Measurements from ENCODE around the gene DCAF5. TPM values are rescaled to one million over a fixed set of nuclear protein-coding genes. Genes with fewer than 3 reads are reported as not detected.
A peak's percentile ranks its signal among the peaks of the same experiment; 100 is the strongest.

Gene DCAF5
- total and polyA plus RNA-seq, 2 of the 8 experiments (the other 6 are each of a cell fraction or from before 2014, with no cell fraction given), result 24.3 to 31.0 TPM

- no peak for TF ChIP-seq CHD7 (IDR thresholded peaks at IDR 0.05; ENCODE audit: insufficient replicate concordance, low read length)
- TF ChIP-seq ZNF274 (IDR thresholded peaks at IDR 0.05; ENCODE audit: borderline replicate concordance, extremely low read depth, low read length), result no peak
- TF ChIP-seq SRF (IDR thresholded peaks at IDR 0.05; ENCODE audit: low read depth, low read length), result no peak
- no peak for TF ChIP-seq CHD1 (IDR thresholded peaks at IDR 0.05; ENCODE audit: low read depth, low read length)
- no peak for TF ChIP-seq BCL11A (IDR thresholded peaks at IDR 0.05; ENCODE audit: low read depth in 2 of 2, low read length in 2 of 2)
- no peak for TF ChIP-seq POU5F1 (IDR thresholded peaks at IDR 0.05; ENCODE audit: low read depth, low read length)
- TF ChIP-seq EGR1 (IDR thresholded peaks at IDR 0.05; ENCODE audit: borderline replicate concordance, low read depth, low read length), result no peak
- TF ChIP-seq POLR2AphosphoS5 (IDR thresholded peaks at IDR 0.05; ENCODE audit: low read depth, low read length), result no peak
- TF ChIP-seq BRCA1 (IDR thresholded peaks at IDR 0.05; ENCODE audit: low read depth, low read length), result no peak
- TF ChIP-seq RAD21 (IDR thresholded peaks at IDR 0.05 in 1 of 2, conservative IDR thresholded peaks at IDR 0.05 in 1 of 2; ENCODE audit: low read depth in 2 of 2, low read length in 2 of 2), result peak; percentile 87 to 94
- no peak for TF ChIP-seq HDAC6 (IDR thresholded peaks at IDR 0.05; ENCODE audit: low read depth, low read length)
These were observed 23.5 kb downstream of the DCAF5 start (continued) for GRCh38 chr14:69129264-69129880.
